Adipocyte (in vitro differentiated cells): Measurements from ENCODE around the gene C9orf50.

ENCODE experiments used
- DNase-seq: peaks from one replicate; pipeline ENCODE4 v3.0.0-alpha.2; 2015; ENCODE audit warnings: low read depth
- H3K27me3 ChIP-seq: replicated peaks from 2 replicates; pipeline ENCODE4 v1.7.0; 2013; ENCODE audit warnings: mild to moderate bottlenecking, low read length, moderate library complexity; ENCODE audit not compliant: control insufficient read depth, insufficient read depth
- H3K36me3 ChIP-seq: 2 replicates; pipeline ENCODE4 v1.7.0; 2013; ENCODE audit warnings: low read length, mild to moderate bottlenecking, moderate library complexity; ENCODE audit not compliant: control insufficient read depth, insufficient read depth, severe bottlenecking
- H3K4me1 ChIP-seq: 2 replicates; pipeline ENCODE4 v1.7.0; 2013; ENCODE audit warnings: mild to moderate bottlenecking, low read length, moderate library complexity; ENCODE audit not compliant: control insufficient read depth, insufficient read depth
- H3K4me3 ChIP-seq: 2 replicates; pipeline ENCODE4 v1.7.0; 2013; ENCODE audit warnings: mild to moderate bottlenecking, low read length, moderate library complexity
- H3K9ac ChIP-seq: 2 replicates; pipeline ENCODE4 v1.7.0; 2013; ENCODE audit warnings: mild to moderate bottlenecking, low read length, moderate library complexity
- H3K9me3 ChIP-seq: 2 replicates; pipeline ENCODE4 v1.7.0; 2013; ENCODE audit warnings: mild to moderate bottlenecking, low read length, moderate library complexity; ENCODE audit not compliant: control insufficient read depth

Gene C9orf50

GRCh38 chr9:129646654-129647053 lies 25.8 kb upstream of the C9orf50 start:
- no peaks in the 10 kb centered on the region for H3K36me3 ChIP-seq
- no peak overlapping the region for H3K9ac ChIP-seq
- H3K4me1 ChIP-seq = peaks cover 3% of the 10 kb centered on the region
- H3K27me3 ChIP-seq = peaks cover 6% of the 10 kb centered on the region
- no peak for DNase-seq
- H3K4me3 ChIP-seq = no peak overlapping the region
- H3K9me3 ChIP-seq = no peaks in the 10 kb centered on the region

- Histone ChIP-seq H3K36me3 (no peaks in the 10 kb centered on the region), H3K9me3 (no peaks in the 10 kb centered on the region), H3K27me3 (peaks cover 6% of the 10 kb centered on the region), H3K4me3 (no peak overlapping the region), H3K4me1 (peaks cover 3% of the 10 kb centered on the region), H3K9ac (no peak overlapping the region)
- no peak for DNase-seq
Observed at GRCh38 chr9:129646252-129646651, 25.4 kb upstream of the C9orf50 start.

GRCh38 chr9:129644902-129645301 lies 24.0 kb upstream of the C9orf50 start:
- no peak overlapping the region for H3K4me3 ChIP-seq
- DNase-seq = no peak
- H3K9me3 ChIP-seq = no peaks in the 10 kb centered on the region
- peaks cover 17% of the 10 kb centered on the region for H3K4me1 ChIP-seq
- H3K36me3 ChIP-seq = no peaks in the 10 kb centered on the region
- no peak overlapping the region for H3K9ac ChIP-seq
- no peaks in the 10 kb centered on the region for H3K27me3 ChIP-seq

GRCh38 chr9:129644365-129644764 lies 23.5 kb upstream of the C9orf50 start:
- no peak overlapping the region for H3K4me3 ChIP-seq
- no peaks in the 10 kb centered on the region for H3K9me3 ChIP-seq
- H3K4me1 ChIP-seq = peaks cover 22% of the 10 kb centered on the region
- peaks cover under 1% of the 10 kb centered on the region for H3K36me3 ChIP-seq
- H3K9ac ChIP-seq = no peak overlapping the region
- DNase-seq = no peak
- H3K27me3 ChIP-seq = no peaks in the 10 kb centered on the region

- no peak overlapping the region for H3K4me3 ChIP-seq
- H3K36me3 ChIP-seq = peaks cover 7% of the 10 kb centered on the region
- H3K9me3 ChIP-seq = no peaks in the 10 kb centered on the region
- H3K27me3 ChIP-seq = no peaks in the 10 kb centered on the region
- H3K4me1 ChIP-seq = peaks cover 23% of the 10 kb centered on the region
- no peak overlapping the region for H3K9ac ChIP-seq
- no peak for DNase-seq
Observed at GRCh38 chr9:129643706-129644105, 22.8 kb upstream of the C9orf50 start.

- peaks cover 24% of the 10 kb centered on the region for H3K36me3 ChIP-seq
- H3K9ac ChIP-seq = peak within 1 kb of the TSS; percentile 95
- peak; percentile 98 for DNase-seq
- H3K9me3 ChIP-seq = no peaks in the 10 kb centered on the region
- H3K4me3 ChIP-seq = peak within 1 kb of the TSS; percentile 99
- no peaks in the 10 kb centered on the region for H3K27me3 ChIP-seq
- peaks cover 23% of the 10 kb centered on the region for H3K4me1 ChIP-seq
Observed at GRCh38 chr9:129641750-129642585, 21.1 kb upstream of the C9orf50 start, which contains the start of gene ASB6. Gene ASB6, minus strand, starts transcription at chr9:129642151. Its CDS starts 152 bp downstream, at chr9:129641999.

- Histone ChIP-seq H3K9ac (peak overlapping the region; percentile 95), H3K27me3 (no peaks in the 10 kb centered on the region), H3K9me3 (no peaks in the 10 kb centered on the region), H3K4me3 (peak overlapping the region; percentile 99), H3K4me1 (peaks cover 28% of the 10 kb centered on the region), H3K36me3 (peaks cover 31% of the 10 kb centered on the region)
- DNase-seq = peak; percentile 24
Observed at GRCh38 chr9:129640871-129641749, 20.2 kb upstream of the C9orf50 start.

- H3K4me1 ChIP-seq = peaks cover 28% of the 10 kb centered on the region
- peak overlapping the region; percentile 99 for H3K4me3 ChIP-seq
- H3K27me3 ChIP-seq = no peaks in the 10 kb centered on the region
- DNase-seq = peak; percentile 13
- H3K36me3 ChIP-seq = peaks cover 38% of the 10 kb centered on the region
- H3K9ac ChIP-seq = peak overlapping the region; percentile 95
- H3K9me3 ChIP-seq = no peaks in the 10 kb centered on the region
Observed at GRCh38 chr9:129640086-129640870, 19.4 kb upstream of the C9orf50 start.

- Histone ChIP-seq H3K36me3 (peaks cover 43% of the 10 kb centered on the region), H3K4me3 (no peak overlapping the region)
Observed at GRCh38 chr9:129639756-129640085, 18.8 kb upstream of the C9orf50 start.

GRCh38 chr9:129639034-129639630 lies 18.2 kb upstream of the C9orf50 start:
- H3K4me3 ChIP-seq = no peak overlapping the region
- H3K9me3 ChIP-seq = no peaks in the 10 kb centered on the region
- H3K36me3 ChIP-seq = peaks cover 48% of the 10 kb centered on the region

More at GRCh38 chr9:129639756-129640085, 18.8 kb upstream of the C9orf50 start:
- H3K4me1 ChIP-seq = peaks cover 28% of the 10 kb centered on the region
- no peaks in the 10 kb centered on the region for H3K27me3 ChIP-seq
- DNase-seq = no peak
- peak overlapping the region; percentile 60 for H3K9ac ChIP-seq
- no peaks in the 10 kb centered on the region for H3K9me3 ChIP-seq

More at GRCh38 chr9:129639034-129639630, 18.2 kb upstream of the C9orf50 start:
- H3K4me1 ChIP-seq = peaks cover 28% of the 10 kb centered on the region
- peak overlapping the region; percentile 60 for H3K9ac ChIP-seq
- DNase-seq = no peak
- no peaks in the 10 kb centered on the region for H3K27me3 ChIP-seq
